ENCODE results near the gene NTMT1.

DNA sequence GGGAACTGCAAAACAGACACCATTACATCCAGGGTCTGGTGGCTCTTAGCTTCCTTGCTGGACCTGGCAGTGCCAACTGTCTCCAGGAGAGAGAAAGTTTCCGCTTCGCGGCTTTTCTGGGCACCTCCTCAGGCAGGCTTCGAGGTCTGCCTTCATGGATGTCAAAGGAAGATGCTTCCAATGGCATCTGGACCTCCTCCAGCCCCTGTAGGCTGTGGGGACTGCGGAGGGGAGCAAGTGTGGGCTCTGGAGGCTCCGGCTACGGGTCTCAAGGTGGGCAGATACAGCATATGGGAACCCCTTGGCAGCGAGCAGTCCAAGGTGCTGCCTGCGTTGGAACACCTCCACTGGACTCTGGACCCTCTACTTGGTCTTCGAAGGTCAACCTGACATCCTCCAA lies 11.0 kb upstream of the NTMT1 start:
- no peak for TF ChIP-seq CTCF (IDR thresholded peaks at IDR 0.05)
- TF ChIP-seq POLR2A (IDR thresholded peaks at IDR 0.05; ENCODE audit: low read depth) = no peak
- no peak for TF ChIP-seq EP300 (IDR thresholded peaks at IDR 0.05)

All from esophagus muscularis mucosa (tissue), 4 donors.